NCI-H2107 (cell line): ENCODE data around the gene CPVL.

ENCODE experiments used
- DNase-seq: peaks from one replicate; lab custom pipeline; 2025; lab: John Stamatoyannopoulos, UW

The CPVL gene

DNA sequence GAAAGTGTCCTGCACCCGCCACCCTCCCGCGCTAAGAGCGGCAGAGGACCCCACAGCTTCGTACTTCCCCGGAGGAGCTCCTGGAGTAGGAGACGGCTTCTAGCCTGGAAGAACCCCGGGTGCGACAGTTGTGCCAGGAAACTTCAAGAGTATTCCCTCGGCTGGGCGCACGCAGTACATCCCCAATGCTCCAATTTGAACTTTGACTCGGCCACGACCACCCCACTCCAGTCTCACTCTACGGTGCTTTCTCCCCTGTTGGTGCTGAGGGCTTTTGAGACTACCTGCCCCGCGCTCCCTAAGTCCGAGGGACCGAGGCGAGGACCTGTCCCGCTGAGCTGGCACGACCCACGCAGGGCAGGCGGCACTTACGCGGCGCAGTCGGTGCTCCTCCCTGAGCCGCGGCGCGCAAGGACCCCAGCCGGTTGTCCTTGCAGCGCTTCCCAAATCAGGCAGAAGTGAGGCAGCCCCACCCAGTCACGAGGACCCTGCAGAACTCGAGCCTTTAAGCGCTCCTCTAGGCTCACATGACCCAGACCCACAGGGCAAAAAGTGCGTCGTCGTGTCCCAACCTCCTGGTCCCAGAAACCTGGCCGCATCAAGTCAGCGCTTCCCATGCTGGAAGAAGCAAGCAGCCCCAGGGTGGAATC, at the start of gene CPVL:
TSS of gene CPVL (minus strand) at position 481 of the 650 bp plus-strand sequence. CDS start 25,476 bp downstream, outside the sequence.
- DNase-seq, result no peak

- peak; percentile 59 for DNase-seq
These were observed 48.5 kb upstream of the CPVL start, which contains the start of gene CHN2 for GRCh38 chr7:29194594-29195427. CHN2 (plus strand) TSS chr7:29194775.

GRCh38 chr7:29194206-29194593, 47.9 kb upstream of the CPVL start:
- DNase-seq, result no peak

DNA sequence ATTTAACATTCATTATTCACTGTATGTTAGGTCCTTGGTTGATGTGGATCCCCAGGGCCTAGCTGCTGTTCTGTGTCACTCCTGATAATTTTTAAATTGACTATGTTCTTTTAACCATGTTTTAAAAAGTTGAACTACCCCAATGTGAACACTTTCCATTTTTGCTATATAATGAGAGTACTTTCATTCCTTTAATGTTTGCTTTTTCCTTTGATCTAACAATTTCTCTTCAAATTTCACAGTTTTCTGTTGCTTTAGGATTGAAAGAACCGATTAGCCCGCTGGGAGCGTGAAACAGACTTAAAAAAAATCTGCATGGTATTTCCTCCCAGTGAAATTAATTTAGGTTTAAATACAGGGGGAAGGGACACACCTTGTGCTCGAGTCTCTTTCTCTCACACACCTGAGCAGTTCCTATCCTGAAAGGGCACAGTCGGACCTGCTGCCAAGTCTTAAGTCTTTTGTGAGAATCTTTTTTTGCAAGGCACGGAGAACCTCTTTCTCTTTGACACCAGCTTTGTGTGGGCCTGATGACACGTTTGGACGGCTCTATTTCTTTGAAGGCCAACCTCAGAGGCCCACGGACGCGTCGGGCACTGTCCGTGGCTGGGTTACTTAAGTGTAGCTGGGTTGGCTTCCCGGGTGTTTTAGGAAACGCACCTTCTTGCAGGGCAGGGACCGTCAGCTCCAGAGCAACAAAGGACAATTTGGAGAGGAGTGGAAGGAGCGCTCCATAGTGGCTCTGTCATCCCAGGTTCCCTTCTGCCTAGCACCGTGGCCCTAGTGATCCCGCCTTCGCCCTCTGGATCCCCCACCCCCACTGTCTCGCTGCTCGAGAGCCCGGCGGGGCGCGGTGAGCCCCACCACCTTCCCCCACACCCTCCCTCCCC, 47.2 kb upstream of the CPVL start:
- DNase-seq, result no peak

GRCh38 chr7:29192811-29193210, 46.5 kb upstream of the CPVL start:
- no peak for DNase-seq

GRCh38 chr7:29192323-29192722, 46.0 kb upstream of the CPVL start:
- no peak for DNase-seq

DNA sequence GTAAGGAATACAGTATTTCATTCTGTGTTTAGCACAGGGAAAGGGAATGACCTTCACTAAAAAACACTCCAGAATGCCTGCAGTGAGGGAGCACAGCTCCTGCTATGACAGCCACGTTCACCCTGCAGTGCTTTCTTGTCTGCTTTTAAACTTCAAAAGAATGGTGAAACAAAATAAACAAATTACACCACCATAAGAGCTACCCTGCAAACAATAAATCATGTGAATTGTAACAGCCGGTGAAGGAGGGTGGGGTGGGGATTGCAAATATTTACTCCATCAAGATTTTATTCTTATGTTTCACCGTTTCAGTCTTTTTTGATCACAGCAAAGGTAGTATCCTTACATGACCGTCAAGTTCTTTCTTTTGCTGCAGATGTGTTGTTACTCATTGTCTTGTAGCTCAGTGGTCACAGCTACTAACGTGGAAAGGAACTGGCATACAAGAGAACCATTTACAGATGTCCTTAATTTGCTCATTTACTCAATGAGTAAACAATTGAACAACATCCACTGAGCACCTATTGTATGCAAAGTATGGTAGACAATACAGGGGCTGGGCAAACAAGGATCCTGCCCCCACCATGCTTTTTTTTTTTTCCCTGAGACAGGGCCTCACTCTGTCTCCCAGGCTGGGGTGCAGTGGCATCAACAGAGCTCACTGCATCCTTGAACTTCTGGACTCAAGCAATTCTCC, 44.2 kb upstream of the CPVL start:
- no peak for DNase-seq

DNA sequence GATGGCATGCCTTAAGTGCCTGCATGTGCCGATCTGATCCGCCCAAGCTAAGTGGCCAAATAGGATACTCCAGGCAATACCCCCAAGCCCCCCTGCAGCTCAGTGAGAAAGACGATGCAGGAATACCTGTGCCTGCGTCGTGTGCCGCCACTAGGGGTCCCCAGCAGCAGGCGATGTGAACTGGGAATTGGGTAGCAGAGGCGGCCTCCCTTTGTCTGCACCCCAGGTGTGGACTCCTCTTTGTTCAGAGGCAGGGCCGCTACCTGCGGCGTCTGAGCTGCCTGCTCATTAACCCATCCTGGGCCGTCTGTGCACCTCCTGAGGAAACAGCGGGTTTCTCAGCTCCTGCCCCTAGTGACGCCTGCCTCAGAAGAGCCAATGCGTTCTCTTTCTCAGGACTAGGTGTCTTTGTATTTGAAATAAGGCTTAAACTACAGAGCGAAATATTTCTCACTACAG, 43.4 kb upstream of the CPVL start:
- peak; percentile 82 for DNase-seq

- DNase-seq, result no peak
These were observed 39.3 kb upstream of the CPVL start for GRCh38 chr7:29185613-29186012.

DNA sequence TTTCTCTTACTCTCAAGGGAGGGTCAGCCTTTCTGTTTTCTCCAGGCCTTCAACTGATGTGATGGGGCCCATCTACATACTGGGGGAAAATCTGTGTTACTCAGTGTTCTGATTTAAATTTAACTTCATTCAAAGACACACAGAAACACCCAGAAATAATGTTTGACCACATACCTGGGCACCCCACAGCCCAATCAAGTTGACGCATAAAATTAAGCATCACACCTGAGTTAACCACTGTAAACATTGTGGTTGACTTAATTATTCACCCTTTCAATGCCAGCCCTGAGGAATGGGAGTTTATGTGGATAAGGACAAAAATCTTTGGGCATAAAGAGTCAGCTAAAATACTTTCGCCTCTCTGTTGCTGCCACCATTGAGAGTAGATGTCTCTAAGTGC, 38.3 kb upstream of the CPVL start:
- DNase-seq, result no peak

GRCh38 chr7:29179115-29179514, 32.8 kb upstream of the CPVL start:
- DNase-seq, result no peak

GRCh38 chr7:29177963-29178600, 31.7 kb upstream of the CPVL start:
- no peak for DNase-seq

- DNase-seq, result no peak
These were observed 27.1 kb upstream of the CPVL start for GRCh38 chr7:29173458-29173857.

DNA sequence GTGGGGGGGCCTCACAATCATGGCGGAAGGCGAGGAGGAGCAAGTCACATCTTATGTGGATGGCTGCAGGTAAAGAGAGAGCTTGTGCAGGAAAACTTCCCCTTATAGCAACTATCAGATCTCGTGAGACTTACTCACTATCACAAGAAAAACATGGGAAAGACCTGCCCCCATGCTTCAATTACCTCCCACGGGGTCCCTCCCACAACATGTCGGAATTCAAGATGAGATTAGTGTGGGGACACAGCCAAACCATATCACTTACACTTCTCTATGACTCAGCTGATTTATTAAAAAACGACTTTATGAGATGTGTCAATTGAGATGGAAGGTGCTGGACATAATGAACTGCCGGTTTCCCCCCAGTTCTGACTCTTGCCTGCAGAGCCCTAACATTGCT, 24.4 kb upstream of the CPVL start:
- DNase-seq, result no peak

DNA sequence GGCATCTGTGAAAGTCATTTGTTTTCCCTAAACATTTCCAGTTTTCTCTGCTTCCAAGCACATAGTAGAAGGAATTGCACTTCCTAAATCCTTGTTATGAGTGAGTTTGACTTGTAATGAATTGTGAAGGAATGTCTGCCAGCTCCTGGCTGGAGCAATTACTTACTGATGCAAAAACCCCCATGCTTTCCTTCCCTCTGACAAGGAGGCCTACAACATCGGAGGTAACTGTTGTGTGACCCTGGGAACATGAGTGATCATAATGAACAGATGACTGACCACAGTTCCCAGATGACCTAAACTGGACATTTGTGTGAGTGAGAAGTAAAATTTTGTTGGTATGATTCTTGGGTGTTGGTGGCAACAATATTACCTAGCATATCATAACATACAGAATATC, 21.4 kb upstream of the CPVL start:
- no peak for DNase-seq

GRCh38 chr7:29163854-29164253, 17.5 kb upstream of the CPVL start:
- DNase-seq, result no peak

DNA sequence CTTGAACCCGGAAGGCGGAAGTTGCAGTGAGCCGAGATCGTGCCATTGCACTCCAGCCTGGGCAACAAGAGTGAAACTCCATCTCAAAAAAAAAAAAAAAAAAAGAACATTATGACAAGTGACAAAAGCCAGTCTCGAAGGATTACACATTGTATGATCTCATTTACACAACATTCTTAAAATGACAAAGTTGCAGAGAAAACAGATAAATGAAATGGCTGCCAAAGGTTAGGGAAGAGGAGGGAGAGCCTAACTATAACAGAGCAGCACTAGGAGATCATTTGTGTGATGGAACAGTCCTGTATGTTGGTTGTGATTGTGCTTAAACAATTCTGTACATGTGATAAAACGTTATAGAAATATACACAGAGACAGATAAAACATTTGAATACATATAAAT, 16.2 kb upstream of the CPVL start:
- DNase-seq, result no peak

DNA sequence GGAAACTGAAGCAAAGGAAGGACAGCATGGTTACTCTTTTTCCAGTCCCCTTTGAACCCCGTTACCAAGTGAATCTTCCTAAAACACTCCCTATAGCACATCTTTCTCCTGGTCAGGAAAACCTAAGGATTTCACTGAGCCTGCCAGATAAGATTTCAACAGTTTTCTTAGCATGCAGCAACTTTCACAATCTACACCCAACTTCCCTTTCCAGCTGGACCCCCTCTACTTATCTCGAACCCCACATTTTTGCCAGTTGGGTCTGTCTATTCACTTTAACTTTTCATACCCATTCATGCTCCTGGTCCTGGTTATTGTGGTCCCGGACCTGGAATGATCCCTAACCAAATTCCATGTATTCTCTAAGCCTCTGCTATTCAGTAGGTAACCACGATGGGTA, 14.9 kb upstream of the CPVL start:
- DNase-seq, result no peak

DNA sequence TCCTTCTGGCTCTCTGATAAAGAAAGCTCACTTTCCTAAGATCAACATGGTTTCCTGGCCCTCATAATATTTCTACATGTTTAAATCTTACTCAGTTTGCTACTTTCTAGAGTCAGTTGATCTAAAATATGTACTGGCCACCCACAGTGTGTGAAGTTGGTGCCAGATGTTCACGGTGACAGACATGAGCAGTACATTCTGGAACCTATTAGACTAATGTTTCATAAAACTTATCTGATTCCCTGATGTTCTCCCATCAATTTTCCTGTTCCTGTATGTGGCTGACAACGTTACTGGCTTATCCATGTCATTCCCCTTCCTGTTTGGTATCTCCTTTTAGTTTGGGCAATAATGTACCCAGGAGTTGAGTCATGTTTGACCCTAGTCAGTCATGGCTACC, 13.7 kb upstream of the CPVL start:
- DNase-seq, result no peak

GRCh38 chr7:29158795-29159423, 12.6 kb upstream of the CPVL start:
- no peak for DNase-seq

DNA sequence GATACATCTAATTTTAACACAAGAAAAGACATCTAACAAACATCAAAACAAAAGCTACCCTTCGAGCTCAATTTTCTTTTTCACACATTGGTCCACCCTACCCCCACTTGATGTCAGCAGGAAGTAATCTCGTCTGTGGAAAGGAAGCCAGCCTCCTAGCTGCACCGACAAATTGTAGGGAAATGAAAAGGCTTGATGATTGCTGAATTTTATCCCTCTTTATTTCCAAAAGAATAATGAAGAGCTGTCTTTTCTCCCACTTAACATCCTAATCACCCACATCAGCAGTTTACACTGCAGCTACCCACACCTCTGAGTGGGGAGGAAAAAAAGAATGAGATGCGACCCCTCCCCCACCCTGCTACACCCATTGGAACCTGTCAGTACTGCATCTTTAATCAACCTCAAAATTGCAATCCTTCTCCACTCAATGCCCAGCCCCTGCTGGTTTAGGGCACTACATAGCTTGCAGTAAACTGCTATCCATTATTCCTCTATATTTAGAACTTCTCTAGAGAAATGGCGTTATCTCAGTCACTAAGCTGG, 10.6 kb upstream of the CPVL start:
- no peak for DNase-seq
